ENCODE measurements around the gene ZNF93.
A peak's percentile ranks its signal among the peaks of the same experiment; 100 is the strongest.
"Not testable (repeated sequence)": the region's sequence is repeated elsewhere in the genome, so short reads cannot be mapped to it uniquely, and the experiment has no call there.

Gene ZNF93

GRCh38 chr19:19900729-19901444 is at the start of gene ZNF93:
Gene ZNF93, plus strand, starts transcription at chr19:19900946. Its CDS starts 143 bp downstream, at chr19:19901089.
- H3K4me3 ChIP-seq (ENCODE audit: low read length): peak within 1 kb of the TSS; percentile 86
- peak; percentile 93 for DNase-seq (ENCODE audit: low read depth)
- TF ChIP-seq CTCF (conservative IDR thresholded peaks at IDR 0.05; ENCODE audit: low read depth, low read length): no peak

GRCh38 chr19:19851740-19852139 is 49.0 kb upstream of the ZNF93 start:
- not testable (repeated sequence) for H3K4me3 ChIP-seq (ENCODE audit: low read length); DNase-seq (ENCODE audit: low read depth)

GRCh38 chr19:19858751-19859150 is 42.0 kb upstream of the ZNF93 start:
- TF ChIP-seq CTCF (conservative IDR thresholded peaks at IDR 0.05; ENCODE audit: low read depth, low read length): no peak
- DNase-seq (ENCODE audit: low read depth): no peak
- no peak overlapping the region for H3K4me3 ChIP-seq (ENCODE audit: low read length)

GRCh38 chr19:19860756-19861390 is 39.9 kb upstream of the ZNF93 start:
- DNase-seq (ENCODE audit: low read depth): no peak
- peak overlapping the region; percentile 4 for H3K4me3 ChIP-seq (ENCODE audit: low read length)
- no peak for TF ChIP-seq CTCF (conservative IDR thresholded peaks at IDR 0.05; ENCODE audit: low read depth, low read length)

- no peak for TF ChIP-seq CTCF (conservative IDR thresholded peaks at IDR 0.05; ENCODE audit: low read depth, low read length)
- DNase-seq (ENCODE audit: low read depth): peak; percentile 91
- peak within 1 kb of the TSS; percentile 96 for H3K4me3 ChIP-seq (ENCODE audit: low read length)
Observed at GRCh38 chr19:19865750-19866610, 34.8 kb upstream of the ZNF93 start, which contains the start of gene ZNF253. Gene ZNF253, plus strand, starts transcription at chr19:19865882. Its CDS starts 115 bp downstream, at chr19:19865997.

GRCh38 chr19:19866611-19867248 is 34.0 kb upstream of the ZNF93 start:
- TF ChIP-seq CTCF (conservative IDR thresholded peaks at IDR 0.05; ENCODE audit: low read depth, low read length): no peak
- peak overlapping the region; percentile 96 for H3K4me3 ChIP-seq (ENCODE audit: low read length)
- no peak for DNase-seq (ENCODE audit: low read depth)

- not testable (repeated sequence) for H3K4me3 ChIP-seq (ENCODE audit: low read length); DNase-seq (ENCODE audit: low read depth)
Observed at GRCh38 chr19:19870086-19870485, 30.7 kb upstream of the ZNF93 start.
